ENCODE measurements around the gene ZNF112.
"Not testable (repeated sequence)": the region's sequence is repeated elsewhere in the genome, so short reads cannot be mapped to it uniquely, and the experiment has no call there.

ZNF112 gene

DNA sequence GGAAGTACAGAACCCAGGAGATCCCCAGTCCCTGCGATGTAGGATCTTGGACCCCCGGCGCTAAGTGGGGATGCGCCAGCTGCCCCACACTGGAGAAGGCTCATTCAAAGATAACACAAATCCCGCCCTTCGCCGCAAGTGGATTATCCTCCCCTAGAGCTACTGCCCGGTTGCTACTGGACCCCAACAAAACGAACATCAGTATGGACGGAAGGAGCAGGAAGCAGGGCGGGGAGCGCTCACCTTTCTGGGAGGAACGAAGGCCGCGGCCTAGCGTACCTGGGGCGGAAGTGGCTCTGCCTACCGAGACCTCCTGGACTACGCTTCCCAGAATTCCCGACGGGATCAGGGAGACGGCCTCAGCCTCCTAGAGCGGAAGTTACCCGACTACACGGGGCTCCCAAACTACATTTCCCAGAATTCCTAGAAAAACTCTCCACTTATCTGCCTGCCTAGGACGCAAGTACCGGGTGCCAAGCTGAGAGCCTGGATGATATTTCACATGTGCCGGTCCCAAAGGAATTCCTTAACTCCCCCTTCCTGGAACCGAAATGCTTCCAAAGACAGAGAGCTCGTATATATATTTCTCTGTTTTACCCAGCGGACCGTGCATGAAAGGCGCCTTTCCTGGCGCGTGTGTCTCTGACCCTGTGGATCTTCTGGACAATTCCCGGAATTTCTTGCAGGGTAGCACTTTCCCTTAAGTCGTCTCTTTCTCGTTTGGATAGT, at the start of gene ZNF112:
TSS of gene ZNF112 (minus strand) at position 298 of the 729 bp plus-strand sequence. CDS start 16,141 bp downstream, outside the sequence.
- DNase-seq: no peak

DNA sequence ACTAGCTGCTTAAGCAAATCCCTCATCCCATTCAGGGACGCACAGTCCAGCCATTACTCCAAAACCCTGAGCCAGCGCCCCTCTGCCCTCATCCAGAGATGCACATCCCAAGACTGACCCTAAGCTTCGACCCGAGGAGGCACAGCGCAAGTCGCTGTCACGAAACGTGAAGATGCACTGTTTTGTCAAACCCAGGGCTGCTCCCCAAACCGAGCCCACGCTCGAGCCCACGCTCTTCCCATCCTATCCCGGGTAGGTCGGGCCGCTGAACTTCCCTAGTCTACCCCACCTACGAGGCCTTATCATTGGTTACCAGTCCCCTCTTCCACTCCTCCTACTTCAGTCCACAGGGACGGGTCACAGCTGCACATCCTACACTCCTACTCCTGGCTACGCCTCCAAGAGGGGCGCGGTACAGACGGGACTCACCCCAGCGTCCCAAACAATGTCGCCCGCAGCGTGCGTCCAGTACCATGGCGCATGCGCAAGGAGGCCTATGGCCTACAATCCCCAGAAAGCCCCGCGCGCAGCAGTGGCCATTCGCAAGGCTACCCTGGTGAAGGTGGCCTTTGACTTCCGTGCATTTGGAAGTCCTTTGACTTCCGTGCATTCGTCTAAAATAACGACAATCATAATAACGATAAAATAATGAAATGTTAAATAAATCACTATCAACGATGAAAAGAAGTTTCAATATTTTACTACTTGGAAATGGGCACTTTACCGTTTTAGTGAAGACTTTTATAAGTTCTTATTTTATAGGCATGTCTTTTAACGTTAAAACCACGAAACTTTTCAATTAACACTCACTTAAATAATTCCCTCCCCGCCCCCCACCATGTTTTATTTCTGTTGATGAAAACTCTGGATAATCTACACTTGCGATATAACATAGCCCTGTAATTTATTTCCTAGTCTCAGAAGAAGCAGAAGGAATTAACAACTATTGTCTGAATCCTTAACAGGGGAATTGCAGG, 44.9 kb upstream of the ZNF112 start, which contains the start of gene ZNF285:
TSS of gene ZNF285 (minus strand) at position 470 of the 977 bp plus-strand sequence. CDS start 4,395 bp downstream, outside the sequence.
- peak; percentile 83 for DNase-seq

DNA sequence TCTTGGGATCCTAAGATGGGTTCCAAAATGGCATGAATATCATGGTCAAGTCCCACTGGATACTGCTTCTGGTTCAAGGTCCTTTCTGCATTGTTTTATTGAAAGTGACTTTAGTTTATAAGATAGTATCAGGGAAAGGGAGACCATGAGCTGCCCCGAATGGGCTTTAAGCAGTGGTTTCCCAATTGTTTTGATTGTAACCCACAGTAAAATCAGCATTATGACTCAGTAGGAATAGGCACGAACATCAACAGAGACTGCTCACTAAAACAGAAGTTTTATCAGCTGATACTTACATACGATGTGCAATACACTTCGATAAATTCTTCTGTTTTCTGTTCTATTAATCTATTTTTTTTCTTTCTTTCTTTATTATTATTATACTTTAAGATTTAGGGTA, 32.8 kb upstream of the ZNF112 start:
- not testable (repeated sequence) for DNase-seq

DNA sequence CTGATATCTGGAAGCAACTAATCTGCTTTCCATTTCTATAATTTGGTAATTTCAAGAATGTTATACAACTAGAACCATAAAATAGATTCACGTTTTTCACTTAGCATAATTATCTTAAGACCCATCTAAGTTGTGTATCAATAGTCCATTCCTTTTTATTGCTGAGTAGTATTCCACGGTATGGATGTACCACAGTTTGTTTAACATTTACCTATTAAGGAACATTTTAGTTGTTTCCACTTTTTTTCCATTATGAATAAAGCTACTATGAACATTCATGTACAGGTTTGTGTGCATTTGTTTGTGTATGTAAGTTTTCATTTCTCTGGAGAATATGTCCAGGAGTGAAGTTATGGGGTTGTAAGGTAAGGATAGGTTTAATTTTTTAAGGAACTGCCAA, 18.3 kb upstream of the ZNF112 start:
- DNase-seq: no peak

DNA sequence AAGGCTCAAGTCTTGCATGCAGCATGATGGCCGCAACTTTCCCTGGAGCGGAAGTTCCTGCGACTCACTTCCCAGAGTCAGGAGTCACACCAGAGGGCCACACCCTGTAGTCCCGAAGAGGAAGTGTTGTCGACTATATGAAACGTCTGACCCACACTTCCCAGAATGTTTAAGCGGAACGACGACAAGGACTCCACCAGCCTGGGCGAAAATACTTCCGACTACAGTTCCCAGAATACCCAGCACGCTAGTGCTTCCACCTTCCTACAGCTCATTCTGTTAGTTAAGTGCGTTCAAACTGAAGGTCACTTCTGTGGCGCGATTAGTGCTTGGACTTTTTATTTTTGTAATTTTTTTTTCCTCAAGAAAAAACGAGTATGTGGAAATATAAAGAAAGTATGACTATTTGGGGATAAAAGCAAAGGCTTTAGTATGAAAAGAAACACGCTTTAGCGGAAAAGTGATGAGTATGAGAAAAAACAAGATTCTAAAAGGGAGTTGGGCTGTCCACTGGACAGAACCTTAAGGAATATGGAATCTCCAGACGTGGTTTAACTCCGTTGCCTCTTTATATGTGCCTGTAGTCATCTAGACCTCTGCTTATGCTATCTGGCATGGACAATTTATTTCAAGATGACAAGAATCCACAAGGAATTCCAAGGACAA, 15.5 kb upstream of the ZNF112 start:
- DNase-seq: no peak

DNA sequence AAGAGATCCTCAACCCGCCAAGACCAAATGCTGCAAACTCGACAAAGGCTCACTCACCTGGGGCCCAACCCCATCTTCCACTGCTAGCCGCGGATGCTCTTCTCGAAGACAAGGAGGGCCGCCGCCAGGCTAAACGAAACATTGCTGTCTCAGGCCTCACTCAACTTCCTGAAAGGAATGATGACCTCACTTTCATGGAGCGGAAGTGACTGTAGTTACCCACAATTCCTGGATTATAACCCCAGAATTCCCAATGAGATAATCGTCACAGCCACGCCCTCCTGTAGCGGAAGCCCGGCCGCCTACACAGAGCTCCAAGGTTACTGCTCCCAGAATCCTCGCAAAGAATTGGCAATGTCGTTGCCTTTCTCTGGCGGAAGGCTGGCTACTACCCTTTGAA, 10.5 kb upstream of the ZNF112 start:
- no peak for DNase-seq

DNA sequence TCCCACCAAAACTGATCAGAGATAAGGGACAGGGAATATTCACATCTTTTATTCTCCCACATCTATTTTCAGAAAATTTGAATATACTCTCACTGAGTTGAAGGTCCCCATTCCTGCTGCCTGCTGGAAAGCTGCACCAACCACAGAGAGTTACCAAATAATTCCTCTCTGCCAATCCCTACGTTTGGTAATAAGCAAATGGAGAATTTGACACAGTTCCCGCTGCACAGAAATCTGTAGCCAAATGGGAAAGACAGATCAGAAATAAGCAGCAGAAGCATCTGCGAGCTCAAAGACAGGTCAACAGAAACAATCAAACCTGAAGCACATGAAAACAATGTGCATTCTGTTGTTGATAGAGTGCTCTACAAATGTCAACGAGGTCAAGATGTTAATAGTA, 9.9 kb downstream of the ZNF112 start:
- DNase-seq: no peak

DNA sequence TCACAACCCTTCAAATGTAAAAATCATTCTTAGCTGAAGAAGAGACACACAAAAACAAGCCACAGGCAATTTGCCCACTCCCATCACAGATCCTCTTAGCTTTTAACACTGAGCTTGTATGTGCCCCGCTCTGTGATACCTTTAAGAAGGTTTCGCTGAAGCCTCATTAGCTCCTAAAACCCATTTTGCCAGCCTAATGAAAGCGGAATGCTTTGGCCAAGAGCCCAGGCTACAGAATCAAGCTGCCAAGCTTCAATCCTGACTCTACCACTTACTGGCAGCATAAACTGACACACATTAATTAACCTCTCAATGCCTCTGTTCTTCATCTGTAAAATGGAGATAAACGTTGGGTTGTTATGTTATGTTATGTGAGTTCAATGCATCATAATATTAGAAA, 10.5 kb downstream of the ZNF112 start:
- DNase-seq: no peak

DNA sequence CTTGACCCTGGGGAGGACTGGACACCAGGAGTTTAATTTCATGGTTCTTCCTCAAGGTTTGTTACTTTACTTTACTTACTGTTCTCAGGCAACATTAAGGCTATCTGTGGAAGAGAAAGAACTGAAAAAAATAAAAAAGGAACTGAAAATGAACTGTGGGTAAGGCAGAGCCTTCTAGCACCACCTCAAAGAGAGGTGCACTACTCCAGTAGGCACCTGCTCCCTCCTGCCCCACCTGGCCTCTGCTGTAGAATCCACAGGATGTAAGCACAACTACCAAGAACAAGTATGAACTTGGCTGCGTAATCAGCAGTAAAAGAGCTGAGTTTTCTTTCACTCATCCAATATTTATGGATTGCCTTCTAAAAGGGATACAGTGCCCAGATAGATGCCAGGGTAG, 12.2 kb downstream of the ZNF112 start:
- DNase-seq: no peak

DNA sequence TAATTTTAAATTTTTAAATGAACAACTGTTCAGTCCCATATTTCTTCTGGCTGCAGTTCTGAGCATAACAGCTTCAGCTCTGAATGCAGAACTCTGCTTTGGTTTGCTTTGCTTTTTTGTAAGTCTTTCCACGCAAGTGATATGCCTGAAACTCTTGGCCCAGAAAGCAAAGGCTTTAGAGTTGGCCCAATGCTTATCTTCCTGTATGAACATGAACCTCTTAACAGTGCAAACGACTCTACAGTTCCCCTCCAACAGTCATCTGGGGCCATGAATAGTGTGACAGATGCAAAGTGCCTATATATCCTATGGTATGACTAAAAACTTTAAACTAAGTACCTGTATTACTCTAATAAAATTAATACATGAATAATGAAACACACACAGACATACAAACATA, 14.7 kb downstream of the ZNF112 start:
- DNase-seq: no peak

DNA sequence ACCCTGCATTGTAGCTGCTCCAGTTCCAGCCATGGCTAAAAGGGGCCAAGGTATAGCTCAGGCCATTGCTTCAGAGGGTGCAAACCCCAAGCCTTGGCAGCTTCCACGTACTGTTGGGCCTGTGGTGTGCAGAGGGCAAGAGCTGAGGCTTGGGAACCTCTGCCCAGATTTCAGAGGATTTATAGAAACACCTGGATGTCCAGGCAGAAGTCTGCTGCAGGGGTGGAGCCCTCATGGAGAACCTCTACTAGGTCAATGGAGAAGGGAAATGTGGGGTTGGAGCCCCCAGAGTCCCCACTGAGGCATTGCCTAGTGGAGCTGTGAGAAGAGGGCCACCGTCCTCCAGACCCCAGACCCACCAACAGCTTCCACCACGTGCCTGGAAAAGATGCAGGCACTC, 21.8 kb downstream of the ZNF112 start:
- not testable (repeated sequence) for DNase-seq

DNA sequence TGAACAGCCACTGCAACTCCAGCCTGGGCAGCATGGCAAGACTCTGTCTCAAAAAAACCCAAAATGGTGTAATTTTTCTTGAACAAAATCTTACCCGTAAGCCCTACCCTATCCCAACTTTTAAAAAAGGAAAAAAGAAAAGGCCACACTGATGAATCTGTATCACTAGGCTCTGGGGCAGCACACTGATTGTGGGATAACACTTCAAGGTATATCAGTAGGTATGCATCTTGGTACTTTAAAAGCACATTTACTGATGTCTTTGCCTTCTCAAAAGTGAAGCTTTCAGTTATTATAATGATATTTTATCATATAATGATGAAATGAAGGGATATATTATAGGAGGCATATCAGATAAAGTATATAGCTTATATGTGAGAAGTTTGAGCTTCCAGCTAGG, 24.3 kb downstream of the ZNF112 start:
- no peak for DNase-seq

DNA sequence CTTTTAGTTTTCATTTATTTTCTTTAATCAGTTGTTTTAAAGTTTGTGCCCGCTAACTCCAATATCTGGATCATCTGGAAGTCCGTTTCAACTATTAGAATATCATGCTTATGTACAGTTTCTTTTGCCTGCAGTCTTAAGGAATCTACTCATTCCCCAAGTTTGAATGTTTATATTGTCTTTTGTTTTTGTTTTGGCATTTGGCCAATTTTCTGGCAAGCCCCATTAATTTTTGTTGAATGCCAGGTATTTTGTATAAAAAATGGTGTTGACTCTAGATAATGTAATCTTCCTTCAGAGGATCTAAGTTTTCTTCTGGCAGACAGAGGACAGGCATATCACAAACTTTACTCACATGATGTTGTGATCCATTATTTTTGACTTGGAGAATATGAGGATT, 40.6 kb downstream of the ZNF112 start:
- DNase-seq: no peak

DNA sequence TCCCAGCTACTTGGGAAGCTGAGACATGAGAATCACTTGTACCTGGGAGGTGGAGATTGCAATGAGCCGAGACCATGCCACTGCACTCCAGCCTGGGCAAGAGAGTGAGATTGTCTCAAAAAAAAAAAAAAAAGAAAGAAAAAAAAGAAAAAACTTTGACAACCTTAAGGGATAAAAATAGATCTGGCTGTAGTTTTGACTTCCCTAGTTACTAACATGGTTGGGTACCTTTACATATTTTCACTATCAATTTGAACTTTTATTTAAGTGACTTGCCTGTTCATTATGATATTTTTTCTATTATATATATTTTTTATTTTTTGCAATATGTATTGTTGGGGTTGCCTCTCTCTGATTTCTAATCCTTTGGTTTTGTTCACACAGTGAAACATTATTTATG, 43.2 kb downstream of the ZNF112 start:
- DNase-seq: no peak

DNA sequence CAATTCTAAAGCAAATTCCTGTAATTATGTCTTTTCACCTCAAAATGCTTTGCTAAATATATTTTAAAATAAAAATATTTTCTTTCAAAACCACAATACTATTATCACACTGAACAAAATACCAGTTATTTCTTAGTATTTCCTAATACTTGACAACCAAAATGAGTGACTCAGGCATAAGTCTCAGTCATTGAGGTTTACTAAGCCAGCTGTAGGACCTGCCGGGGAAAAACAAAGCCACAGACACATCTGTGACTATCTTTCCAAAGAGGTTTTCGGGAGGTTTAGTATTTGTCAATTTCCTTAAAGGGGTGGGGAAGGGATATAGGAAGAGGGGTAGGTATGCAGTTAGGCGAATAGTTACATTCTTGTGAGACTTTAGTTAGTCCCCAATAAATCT, 48.5 kb downstream of the ZNF112 start:
- no peak for DNase-seq

DNA sequence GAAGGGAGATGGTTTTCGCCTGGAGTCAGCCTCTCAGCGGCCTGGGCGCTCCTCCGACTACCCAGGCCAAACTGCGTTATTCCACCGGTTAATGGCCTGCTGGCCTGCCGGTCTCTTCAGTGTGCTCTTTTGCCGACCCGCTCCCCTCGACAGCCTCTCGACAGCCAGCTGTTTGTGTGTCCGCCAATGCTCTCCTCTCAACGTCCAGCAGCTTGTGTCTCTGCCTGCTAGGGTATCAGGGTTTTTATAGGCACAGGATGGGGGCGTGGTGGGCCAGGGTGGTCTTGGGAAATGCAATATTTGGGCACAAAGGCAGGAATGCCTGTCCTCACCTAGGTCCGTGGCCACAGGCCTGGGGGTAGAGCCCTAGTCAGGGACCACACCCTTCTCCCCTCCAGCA, 50.2 kb downstream of the ZNF112 start:
- no peak for DNase-seq

DNA sequence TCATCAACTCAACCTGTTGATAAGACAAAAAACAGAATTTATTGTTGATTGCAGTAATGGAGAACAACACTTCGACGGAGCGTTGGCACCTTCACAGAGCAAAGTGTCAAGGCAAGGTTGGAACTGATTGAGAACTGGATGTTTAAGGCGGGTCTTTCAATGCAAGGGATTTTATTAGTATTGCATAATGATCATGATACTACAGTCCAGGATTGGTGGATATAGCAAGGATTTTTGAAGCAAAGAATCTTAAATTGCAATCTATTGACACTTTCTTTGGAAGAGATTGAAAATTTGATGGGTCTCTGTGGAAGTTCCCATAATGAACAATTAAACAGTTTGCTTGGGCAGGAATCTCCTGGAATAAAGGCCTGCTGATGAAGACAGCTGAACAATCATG, 51.0 kb downstream of the ZNF112 start:
- DNase-seq: no peak

DNA sequence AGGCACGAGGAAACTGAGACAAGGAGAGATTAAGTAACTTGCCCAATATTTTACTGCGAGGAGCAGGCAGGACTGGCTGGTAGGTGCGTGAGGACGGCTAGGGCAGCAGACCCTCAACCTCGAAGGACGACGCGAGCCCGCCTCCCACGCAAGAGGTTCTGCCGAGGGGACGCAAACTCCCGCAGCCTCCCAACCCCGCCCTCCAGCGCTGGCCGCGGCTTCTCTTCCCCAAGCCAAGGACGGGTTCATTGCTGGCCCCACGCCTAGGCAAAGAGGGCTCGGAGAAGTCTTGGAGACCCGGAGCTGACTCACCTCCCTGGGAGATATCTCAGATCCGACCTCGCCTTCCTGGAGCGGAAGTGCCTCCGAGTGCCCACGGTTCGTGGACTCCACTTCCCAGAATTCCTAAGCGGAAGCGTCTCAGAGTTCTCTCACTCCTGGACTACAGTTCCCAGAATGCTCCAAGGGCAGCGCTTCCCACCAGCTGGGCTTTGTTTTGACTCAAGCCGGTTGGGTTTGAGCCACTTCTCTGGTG, 51.8 kb downstream of the ZNF112 start, which contains the start of gene ZNF235:
TSS of gene ZNF235 (minus strand) at position 367 of the 535 bp plus-strand sequence. CDS start 1,621 bp downstream, outside the sequence.
- peak; percentile 90 for DNase-seq

DNA sequence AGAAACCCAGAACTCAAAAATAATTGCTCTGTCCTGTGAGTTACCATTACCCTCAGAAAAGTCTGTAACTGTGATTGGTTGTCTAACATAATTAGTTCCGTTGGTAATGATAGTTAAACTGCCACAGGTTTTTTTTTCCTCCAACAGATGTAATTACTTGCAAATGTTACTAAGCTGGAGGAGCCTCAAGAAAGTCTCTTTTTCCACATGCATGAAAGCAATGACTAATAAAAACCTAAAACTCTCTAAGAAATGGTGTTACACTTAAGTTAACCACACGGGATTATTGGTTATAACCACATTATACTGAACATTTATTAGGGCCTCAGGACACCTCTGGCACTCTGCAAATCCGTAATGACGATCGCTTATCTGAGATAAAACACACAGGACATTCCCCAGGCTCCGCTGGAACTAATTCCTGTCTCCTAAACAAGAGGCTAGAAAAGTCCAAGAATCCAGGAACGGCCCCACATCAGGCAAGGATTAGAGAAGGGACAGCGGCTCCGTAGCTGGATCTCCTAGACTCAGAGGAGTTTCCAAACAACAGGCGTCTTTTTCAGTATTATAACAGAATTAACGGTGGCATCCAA, 52.4 kb downstream of the ZNF112 start:
- DNase-seq: peak; percentile 61

DNA sequence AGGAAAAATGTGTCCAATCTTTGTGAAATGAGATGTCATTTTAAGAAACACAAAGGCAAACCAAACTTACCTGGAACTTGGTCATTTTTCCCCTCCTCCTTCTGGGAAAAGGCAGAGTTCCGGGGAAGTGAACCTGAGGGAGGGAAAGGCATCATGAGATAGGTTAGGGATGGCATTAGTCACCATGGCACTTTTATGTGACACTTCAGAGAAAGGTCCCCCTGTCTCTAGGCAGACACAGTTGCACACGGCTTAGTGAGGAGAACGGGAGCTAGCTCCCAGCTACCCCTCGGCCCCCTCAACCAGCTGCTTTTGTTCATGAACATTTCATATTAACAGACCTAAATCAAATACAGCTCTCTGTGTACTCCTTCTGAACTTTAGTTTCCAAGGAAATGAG, 53.2 kb downstream of the ZNF112 start:
- no peak for DNase-seq

DNA sequence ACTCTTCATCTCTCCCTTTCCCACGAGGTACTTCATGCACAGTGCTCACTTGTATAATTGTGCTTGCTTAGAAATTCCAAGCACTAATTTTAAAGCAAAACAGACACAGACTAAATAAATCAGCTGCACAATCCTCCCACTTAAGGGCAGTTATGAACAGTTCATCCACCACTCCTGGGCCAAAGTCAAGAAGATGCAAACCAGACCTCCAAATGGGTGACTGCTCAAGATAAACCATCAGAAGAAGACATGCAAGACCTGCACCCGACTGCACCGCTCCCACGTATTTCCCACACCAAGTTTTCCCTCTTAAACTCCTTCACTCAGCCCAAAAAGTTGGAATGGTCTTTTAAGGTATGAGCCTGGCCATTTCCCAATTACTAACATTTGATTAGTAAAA, 71.5 kb downstream of the ZNF112 start:
- DNase-seq: no peak

DNA sequence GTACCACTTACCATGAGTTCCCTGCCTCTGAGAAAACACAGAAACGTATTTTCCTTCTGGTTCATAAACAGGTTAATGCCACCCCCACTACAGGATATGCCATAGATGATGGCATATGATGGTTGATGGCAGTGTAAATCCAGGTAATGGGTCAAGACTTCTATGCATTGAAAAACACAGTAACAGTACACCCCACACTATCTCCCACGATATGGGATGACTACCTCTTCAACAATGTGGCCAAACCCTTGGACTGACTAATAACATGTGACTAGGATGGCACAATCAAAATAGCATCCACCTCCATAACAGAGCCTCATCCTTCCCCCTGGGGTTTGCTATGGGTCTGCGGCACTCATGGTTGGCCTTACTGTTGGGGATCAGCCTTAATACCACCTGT, 73.6 kb downstream of the ZNF112 start:
- DNase-seq: no peak

DNA sequence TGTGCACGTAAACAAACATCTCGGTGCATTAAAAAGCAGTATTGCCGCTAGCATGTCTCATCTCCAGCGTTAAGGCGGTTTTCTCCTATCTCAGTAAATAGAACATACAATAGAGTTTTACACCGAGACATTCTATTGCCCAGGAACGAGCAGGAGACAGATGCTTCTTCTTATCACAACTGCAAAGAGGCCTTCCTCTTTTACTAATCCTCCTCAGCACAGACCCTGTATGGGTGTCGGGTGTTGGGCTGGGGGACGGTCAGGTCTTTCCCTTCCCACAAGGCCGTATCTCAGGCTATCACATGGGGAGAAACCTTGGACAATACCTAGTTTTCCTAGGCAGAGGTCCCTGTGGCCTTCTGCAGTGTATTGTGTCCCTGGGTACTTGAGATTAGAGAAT, 75.6 kb downstream of the ZNF112 start:
- DNase-seq: no peak
